ENCODE results near the gene CFAP61. TPM values are rescaled to one million over a fixed set of nuclear protein-coding genes. Genes with fewer than 3 reads are reported as not detected.

Gene CFAP61
- total RNA-seq, 4 donors from 2014 or later = 0.68 to 3.7 (median 1.4) TPM

- TF ChIP-seq, protein P1, sequence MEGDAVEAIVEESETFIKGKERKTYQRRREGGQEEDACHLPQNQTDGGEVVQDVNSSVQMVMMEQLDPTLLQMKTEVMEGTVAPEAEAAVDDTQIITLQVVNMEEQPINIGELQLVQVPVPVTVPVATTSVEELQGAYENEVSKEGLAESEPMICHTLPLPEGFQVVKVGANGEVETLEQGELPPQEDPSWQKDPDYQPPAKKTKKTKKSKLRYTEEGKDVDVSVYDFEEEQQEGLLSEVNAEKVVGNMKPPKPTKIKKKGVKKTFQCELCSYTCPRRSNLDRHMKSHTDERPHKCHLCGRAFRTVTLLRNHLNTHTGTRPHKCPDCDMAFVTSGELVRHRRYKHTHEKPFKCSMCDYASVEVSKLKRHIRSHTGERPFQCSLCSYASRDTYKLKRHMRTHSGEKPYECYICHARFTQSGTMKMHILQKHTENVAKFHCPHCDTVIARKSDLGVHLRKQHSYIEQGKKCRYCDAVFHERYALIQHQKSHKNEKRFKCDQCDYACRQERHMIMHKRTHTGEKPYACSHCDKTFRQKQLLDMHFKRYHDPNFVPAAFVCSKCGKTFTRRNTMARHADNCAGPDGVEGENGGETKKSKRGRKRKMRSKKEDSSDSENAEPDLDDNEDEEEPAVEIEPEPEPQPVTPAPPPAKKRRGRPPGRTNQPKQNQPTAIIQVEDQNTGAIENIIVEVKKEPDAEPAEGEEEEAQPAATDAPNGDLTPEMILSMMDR (IDR thresholded peaks at IDR 0.05; ENCODE audit: low read depth) = no peak
Observed at GRCh38 chr20:20261159-20261558, 208.8 kb downstream of the CFAP61 start.

- TF ChIP-seq, protein P1 (IDR thresholded peaks at IDR 0.05; ENCODE audit: low read depth) = no peak
Observed at GRCh38 chr20:20265210-20265609, 212.9 kb downstream of the CFAP61 start.

GRCh38 chr20:20266552-20266951 lies 214.2 kb downstream of the CFAP61 start:
- TF ChIP-seq, protein P1 (IDR thresholded peaks at IDR 0.05; ENCODE audit: low read depth) = no peak

DNA sequence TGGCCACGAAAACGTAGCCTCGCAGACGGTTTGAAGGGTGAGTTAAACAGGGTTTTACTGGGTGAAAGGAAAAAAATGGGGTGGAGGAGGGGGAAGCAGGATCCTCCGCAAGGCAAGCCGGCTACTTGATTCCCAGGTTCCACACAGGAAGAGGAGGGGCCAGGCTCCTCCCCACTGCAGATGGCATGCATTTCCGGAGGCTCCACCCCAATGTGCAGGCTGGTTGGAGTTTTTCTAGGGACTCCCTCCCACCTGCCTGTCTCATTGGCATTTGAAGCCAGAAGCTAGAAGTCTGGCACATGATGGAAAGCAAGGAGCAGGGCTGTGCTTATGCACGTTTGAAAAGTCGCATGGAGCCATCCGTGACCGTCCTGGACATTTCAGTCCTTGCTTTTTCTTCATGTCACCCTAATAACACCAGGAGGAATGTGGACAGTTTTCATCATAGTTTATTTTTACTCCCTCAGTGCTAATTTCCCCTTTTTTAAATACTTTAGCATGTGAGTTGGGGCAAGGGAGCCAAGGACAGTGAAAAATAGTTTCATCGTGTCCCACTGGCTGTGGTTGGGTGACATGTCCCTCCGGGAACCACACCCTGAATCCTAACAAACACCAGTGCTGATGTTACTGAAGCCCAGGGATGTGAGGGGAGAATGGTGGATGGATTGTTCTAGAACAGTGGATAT lies 215.5 kb downstream of the CFAP61 start:
- TF ChIP-seq, protein P1 (IDR thresholded peaks at IDR 0.05; ENCODE audit: low read depth) = no peak

- TF ChIP-seq, protein P1 (IDR thresholded peaks at IDR 0.05; ENCODE audit: low read depth) = no peak
Observed at GRCh38 chr20:20271271-20271670, 218.9 kb downstream of the CFAP61 start.

DNA sequence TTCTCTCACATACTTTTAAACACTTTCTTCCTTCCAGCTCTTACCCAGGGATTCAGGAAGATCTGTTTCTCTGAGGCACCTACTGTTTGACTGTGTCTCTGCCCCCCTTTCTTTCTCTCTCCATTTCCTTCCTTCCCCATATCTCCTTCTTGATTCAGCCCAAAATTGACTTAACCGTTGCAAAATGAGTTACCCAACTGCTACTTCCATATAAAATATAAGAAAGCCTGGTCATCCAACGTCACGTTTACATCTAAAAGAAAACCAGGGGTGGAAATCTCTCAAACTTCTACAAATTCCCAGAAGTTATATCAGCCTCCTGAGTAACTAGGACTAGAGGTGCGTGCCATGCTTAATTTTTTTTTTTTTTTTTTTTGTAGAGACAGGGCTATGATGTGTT lies 220.4 kb downstream of the CFAP61 start:
- TF ChIP-seq, protein P1 (IDR thresholded peaks at IDR 0.05; ENCODE audit: low read depth) = no peak

DNA sequence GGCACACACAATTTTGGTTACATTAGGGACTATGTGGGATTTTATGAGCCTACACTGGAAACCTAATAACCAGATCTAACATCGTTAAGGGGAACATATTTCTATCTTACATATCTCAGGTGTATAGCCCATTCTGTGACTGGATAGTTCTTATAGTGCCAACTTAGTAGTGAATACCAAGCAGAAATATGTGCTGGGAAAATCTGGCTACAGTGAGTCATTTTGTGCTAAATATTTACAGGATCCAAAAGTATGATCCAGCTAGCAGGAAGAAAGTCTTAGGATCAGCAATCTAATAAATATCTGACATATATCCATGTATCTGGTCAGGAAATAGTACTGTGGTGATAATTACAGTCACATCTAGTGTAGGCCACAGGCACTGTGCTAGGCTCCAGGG lies 221.0 kb downstream of the CFAP61 start:
- TF ChIP-seq, protein P1 (IDR thresholded peaks at IDR 0.05; ENCODE audit: low read depth) = no peak
